H1 (cell line): ENCODE results near the gene PPME1.

ENCODE experiments used
- ATF2 ChIP-seq: IDR thresholded peaks from 2 replicates; pipeline ENCODE4 v1.6.1; 2012; ENCODE audit warnings: low read length, inconsistent platforms
- ATF3 ChIP-seq: IDR thresholded peaks from 2 replicates; pipeline ENCODE4 v1.6.1; 2011; ENCODE audit warnings: low read depth, mild to moderate bottlenecking, low read length; ENCODE audit not compliant: insufficient read depth
- EGR1 ChIP-seq: IDR thresholded peaks from 2 replicates; pipeline ENCODE4 v1.6.1; 2011; ENCODE audit warnings: low read depth, low read length, borderline replicate concordance
- EZH2 ChIP-seq: fragments of 200-600 bp; sonication (generic); IDR thresholded peaks from 2 replicates; pipeline ENCODE4 v1.7.1; 2012; ENCODE audit warnings: low read depth, mild to moderate bottlenecking, moderate library complexity, low read length, inconsistent platforms; ENCODE audit not compliant: severe bottlenecking
- JUN ChIP-seq: IDR thresholded peaks from 2 replicates; pipeline ENCODE4 v1.6.1; 2011; ENCODE audit warnings: low read depth, mild to moderate bottlenecking, improper control_type of control experiment, low read length
- POLR2AphosphoS5 ChIP-seq: IDR thresholded peaks from 2 replicates; pipeline ENCODE4 v1.6.1; 2011; ENCODE audit warnings: low read depth, low read length
- SP4 ChIP-seq: IDR thresholded peaks from 2 replicates; pipeline ENCODE4 v1.6.1; 2012; ENCODE audit warnings: low read length, inconsistent platforms
- SRF ChIP-seq: IDR thresholded peaks from 2 replicates; pipeline ENCODE4 v1.6.1; 2011; ENCODE audit warnings: mild to moderate bottlenecking, low read depth, low read length, moderate library complexity
- TAF1 ChIP-seq: IDR thresholded peaks from 2 replicates; pipeline ENCODE4 v1.6.1; 2011; ENCODE audit warnings: mild to moderate bottlenecking, low read depth, low read length
- YY1 ChIP-seq: IDR thresholded peaks from 2 replicates; pipeline ENCODE4 v1.6.1; 2011; ENCODE audit warnings: low read depth, mild to moderate bottlenecking, low read length
- ZNF274 ChIP-seq: IDR thresholded peaks from 2 replicates; pipeline ENCODE4 v1.7.0; 2012; ENCODE audit warnings: low read length, borderline replicate concordance; ENCODE audit errors: extremely low read depth
- TF ChIP-seq, protein P1 (sequence below): IDR thresholded peaks from 2 replicates; pipeline ENCODE4 v1.6.1; 2012; ENCODE audit warnings: inconsistent platforms
- TF ChIP-seq, protein P2 (sequence below), 3 experiments: IDR thresholded peaks; 1 replicate in 2 of 3; 2 replicates in 1 of 3; pipeline versions ENCODE4 v1.5.1 to v1.6.1; 2011; ENCODE audit warnings: low read length in 3 of 3, mild to moderate bottlenecking in 3 of 3, inconsistent platforms in 2 of 3, low read depth in 1 of 3, moderate library complexity in 1 of 3; ENCODE audit not compliant: insufficient read depth in 1 of 3; ENCODE audit errors: control extremely low read depth in 1 of 3

DNA sequence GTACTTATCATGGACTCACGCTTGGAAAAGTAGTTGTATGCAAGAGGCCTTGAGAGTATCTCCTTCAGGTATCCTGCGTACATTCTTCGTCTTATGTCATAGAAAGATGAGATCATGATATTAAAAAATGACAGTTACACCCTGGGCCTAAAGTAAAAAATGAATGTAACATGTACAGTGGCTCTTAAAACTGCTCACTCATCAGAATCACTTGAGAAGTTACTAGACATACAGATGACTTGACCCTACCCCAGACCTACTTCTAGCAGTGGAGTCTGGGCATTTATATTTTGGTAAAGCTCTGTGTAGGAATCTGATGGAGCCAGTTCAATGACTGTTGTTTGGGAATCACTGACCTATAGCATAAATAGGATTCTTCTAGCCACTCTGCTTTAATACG, 54.5 kb downstream of the PPME1 start:
- TF ChIP-seq, protein P1, sequence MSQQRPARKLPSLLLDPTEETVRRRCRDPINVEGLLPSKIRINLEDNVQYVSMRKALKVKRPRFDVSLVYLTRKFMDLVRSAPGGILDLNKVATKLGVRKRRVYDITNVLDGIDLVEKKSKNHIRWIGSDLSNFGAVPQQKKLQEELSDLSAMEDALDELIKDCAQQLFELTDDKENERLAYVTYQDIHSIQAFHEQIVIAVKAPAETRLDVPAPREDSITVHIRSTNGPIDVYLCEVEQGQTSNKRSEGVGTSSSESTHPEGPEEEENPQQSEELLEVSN, result no peak
- TF ChIP-seq SRF (no peak), YY1 (no peak), ZNF274 (no peak), SP4 (no peak), ATF3 (no peak), JUN (no peak), EGR1 (no peak), TAF1 (no peak), ATF2 (no peak), EZH2 (no peak), POLR2AphosphoS5 (no peak)
- TF ChIP-seq, protein P2, sequence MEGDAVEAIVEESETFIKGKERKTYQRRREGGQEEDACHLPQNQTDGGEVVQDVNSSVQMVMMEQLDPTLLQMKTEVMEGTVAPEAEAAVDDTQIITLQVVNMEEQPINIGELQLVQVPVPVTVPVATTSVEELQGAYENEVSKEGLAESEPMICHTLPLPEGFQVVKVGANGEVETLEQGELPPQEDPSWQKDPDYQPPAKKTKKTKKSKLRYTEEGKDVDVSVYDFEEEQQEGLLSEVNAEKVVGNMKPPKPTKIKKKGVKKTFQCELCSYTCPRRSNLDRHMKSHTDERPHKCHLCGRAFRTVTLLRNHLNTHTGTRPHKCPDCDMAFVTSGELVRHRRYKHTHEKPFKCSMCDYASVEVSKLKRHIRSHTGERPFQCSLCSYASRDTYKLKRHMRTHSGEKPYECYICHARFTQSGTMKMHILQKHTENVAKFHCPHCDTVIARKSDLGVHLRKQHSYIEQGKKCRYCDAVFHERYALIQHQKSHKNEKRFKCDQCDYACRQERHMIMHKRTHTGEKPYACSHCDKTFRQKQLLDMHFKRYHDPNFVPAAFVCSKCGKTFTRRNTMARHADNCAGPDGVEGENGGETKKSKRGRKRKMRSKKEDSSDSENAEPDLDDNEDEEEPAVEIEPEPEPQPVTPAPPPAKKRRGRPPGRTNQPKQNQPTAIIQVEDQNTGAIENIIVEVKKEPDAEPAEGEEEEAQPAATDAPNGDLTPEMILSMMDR (IDR thresholded peaks at IDR 0.05; ENCODE audit: control extremely low read depth in 1 of 3, insufficient read depth in 1 of 3, low read depth in 1 of 3, low read length in 3 of 3), result no peak
